ENCODE data around the gene TNFSF12.

Gene TNFSF12

GRCh38 chr17:7582396-7583252 is 33.8 kb downstream of the TNFSF12 start:
- no peaks in the 10 kb centered on the region for H3K27me3 ChIP-seq (ENCODE audit: insufficient read depth, low read length)
- H3K27ac ChIP-seq (ENCODE audit: low read length): peak overlapping the region; percentile 98
- H3K36me3 ChIP-seq (ENCODE audit: insufficient read depth, low read depth, low read length): peaks cover 42% of the 10 kb centered on the region
- peaks cover 14% of the 10 kb centered on the region; the same call in 1 of the 2 replicates for H3K4me1 ChIP-seq (ENCODE audit: insufficient read depth, low read length)
- H3K9me3 ChIP-seq (ENCODE audit: insufficient read depth, low read depth, low read length): no peaks in the 10 kb centered on the region
- H3K4me3 ChIP-seq (ENCODE audit: low read length): peak overlapping the region; percentile 93; the same call in 1 of the 2 replicates
- peak overlapping the region; percentile 97 for H3K9ac ChIP-seq (ENCODE audit: low read depth, low read length)

DNA sequence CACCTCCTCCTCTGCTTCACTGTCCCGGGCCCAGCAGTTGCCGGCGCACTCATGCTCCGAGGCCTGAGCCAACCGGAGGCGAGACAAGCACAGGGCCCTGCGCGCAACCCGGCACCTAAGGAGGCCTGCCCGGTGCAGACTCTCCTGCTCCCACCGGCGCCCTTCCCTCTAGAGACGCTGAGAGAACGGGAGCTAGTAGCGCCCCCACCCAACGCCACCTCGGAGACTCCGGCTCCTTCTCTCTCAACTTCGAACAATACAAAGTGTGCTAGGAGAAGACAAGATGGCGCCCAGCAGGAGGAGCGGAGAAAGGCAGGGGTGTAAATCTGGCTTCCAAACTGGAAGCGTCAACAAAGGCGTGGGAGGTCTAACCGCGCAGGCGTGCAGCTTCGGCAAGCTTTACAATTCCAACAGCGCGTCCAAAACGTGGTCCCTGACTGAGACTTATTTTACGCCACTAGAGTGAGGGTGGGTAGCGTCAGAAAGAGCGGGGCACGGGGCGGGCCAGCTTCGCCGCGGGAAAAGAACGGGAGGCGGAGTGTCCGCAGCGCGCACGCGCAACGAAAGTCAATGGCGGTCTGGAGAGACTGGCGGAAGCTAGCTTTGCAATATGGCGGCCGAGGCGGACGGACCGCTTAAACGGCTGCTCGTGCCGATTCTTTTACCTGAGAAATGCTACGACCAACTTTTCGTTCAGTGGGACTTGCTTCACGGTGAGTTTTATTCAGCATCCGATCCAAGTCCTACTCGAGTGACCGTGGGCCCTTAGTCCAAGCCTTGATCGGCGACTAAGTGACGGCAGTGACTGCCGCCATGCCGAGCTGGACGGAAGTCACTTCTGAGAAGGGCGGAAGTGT is 34.6 kb downstream of the TNFSF12 start, which contains the start of gene MPDU1:
Gene MPDU1, plus strand, starts transcription at position 600 of the 857 bp plus-strand sequence. Its CDS starts 11 bp downstream, at position 611.
- peak within 1 kb of the TSS; percentile 93 for H3K4me3 ChIP-seq (ENCODE audit: low read length)
- peaks cover 14% of the 10 kb centered on the region; the same call in 1 of the 2 replicates for H3K4me1 ChIP-seq (ENCODE audit: insufficient read depth, low read length)
- H3K9me3 ChIP-seq (ENCODE audit: insufficient read depth, low read depth, low read length): no peaks in the 10 kb centered on the region
- peaks cover 42% of the 10 kb centered on the region for H3K36me3 ChIP-seq (ENCODE audit: insufficient read depth, low read depth, low read length)
- H3K27me3 ChIP-seq (ENCODE audit: insufficient read depth, low read length): no peaks in the 10 kb centered on the region
- H3K27ac ChIP-seq (ENCODE audit: low read length): peak within 1 kb of the TSS; percentile 98
- peak within 1 kb of the TSS; percentile 97 for H3K9ac ChIP-seq (ENCODE audit: low read depth, low read length)

GRCh38 chr17:7586673-7587419 is 38.0 kb downstream of the TNFSF12 start:
- H3K4me3 ChIP-seq (ENCODE audit: low read length): no peak overlapping the region
- H3K4me1 ChIP-seq (ENCODE audit: insufficient read depth, low read length): peaks cover 27% of the 10 kb centered on the region
- peaks cover 42% of the 10 kb centered on the region for H3K36me3 ChIP-seq (ENCODE audit: insufficient read depth, low read depth, low read length)
- no peaks in the 10 kb centered on the region for H3K27me3 ChIP-seq (ENCODE audit: insufficient read depth, low read length)
- no peak overlapping the region for H3K27ac ChIP-seq (ENCODE audit: low read length)
- H3K9me3 ChIP-seq (ENCODE audit: insufficient read depth, low read depth, low read length): no peaks in the 10 kb centered on the region
- no peak overlapping the region for H3K9ac ChIP-seq (ENCODE audit: low read depth, low read length)

GRCh38 chr17:7587420-7588151 is 38.7 kb downstream of the TNFSF12 start:
- Histone ChIP-seq H3K9ac (ENCODE audit: low read depth, low read length) (no peak overlapping the region), H3K4me1 (ENCODE audit: insufficient read depth, low read length) (peaks cover 23% of the 10 kb centered on the region), H3K9me3 (ENCODE audit: insufficient read depth, low read depth, low read length) (no peaks in the 10 kb centered on the region), H3K27ac (ENCODE audit: low read length) (no peak overlapping the region), H3K4me3 (ENCODE audit: low read length) (no peak overlapping the region), H3K27me3 (ENCODE audit: insufficient read depth, low read length) (no peaks in the 10 kb centered on the region), H3K36me3 (ENCODE audit: insufficient read depth, low read depth, low read length) (peaks cover 47% of the 10 kb centered on the region)

DNA sequence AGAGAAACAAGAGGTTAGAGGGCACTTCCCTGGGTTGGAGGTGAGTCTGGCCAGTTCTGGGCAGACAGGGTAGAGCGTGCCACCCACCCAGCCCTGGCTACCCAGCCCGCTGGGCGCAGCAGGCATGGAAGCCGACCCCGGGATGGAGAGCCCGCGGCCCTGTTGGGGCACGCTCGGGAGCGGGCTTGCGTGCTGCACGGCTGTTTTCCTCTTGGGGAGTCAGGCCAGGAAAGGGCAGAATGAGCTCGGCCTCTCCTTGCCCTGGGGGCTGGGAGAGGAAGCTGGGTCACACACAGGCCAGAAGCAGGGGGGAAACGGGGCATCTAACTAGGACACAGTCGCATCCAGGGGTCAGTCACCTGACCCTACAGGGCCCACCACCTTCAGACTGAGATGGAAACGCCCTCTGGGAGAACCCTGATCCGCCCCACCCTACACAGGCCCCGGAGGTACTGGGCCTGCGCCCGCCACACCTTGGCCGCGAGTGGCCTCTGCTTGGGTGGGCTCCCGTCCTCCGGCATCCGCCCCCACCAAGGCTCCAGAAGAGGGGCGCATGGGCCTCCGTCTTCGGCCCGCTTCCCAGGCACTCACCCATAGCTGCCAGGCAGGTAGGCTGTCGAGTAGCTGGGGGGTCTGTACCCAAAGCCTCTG is 39.8 kb downstream of the TNFSF12 start:
- peak overlapping the region; percentile 41 for H3K9ac ChIP-seq (ENCODE audit: low read depth, low read length)
- H3K9me3 ChIP-seq (ENCODE audit: insufficient read depth, low read depth, low read length): no peaks in the 10 kb centered on the region
- peaks cover 58% of the 10 kb centered on the region for H3K36me3 ChIP-seq (ENCODE audit: insufficient read depth, low read depth, low read length)
- H3K4me3 ChIP-seq (ENCODE audit: low read length): peak overlapping the region; percentile 57
- peaks cover 18% of the 10 kb centered on the region for H3K4me1 ChIP-seq (ENCODE audit: insufficient read depth, low read length)
- H3K27ac ChIP-seq (ENCODE audit: low read length): peak overlapping the region; percentile 29
- no peaks in the 10 kb centered on the region for H3K27me3 ChIP-seq (ENCODE audit: insufficient read depth, low read length)

DNA sequence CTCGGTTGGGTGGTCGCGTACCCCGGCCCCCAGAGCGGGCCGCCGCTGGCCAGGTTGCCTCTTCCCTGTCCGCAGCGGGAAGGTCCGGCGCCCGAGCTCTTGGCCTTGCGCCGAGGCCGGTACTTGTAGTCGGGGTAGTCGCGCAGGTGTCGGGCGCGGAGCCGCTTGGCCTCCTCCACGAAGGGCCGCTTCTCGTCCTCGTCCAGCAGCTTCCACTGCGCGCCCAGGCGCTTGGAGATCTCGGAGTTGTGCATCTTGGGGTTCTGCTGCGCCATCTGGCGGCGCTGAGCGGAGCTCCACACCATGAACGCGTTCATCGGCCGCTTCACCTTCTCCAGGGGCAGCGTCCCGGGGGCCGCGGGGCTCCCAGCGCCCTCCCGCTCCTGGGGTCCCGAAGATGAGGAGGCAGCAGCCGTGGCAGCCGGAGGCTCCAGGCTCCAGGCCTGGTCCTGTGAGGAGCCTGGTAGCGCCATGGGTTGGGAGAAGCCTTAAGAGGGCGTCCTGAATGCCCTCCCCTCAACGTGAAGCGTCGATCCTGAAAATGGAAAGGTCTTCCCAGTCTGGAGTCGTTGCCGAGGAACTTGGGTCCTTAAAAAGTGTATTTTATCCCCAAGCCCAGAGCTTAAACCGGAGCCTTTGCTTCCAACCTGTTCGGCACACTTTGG is 40.5 kb downstream of the TNFSF12 start:
- Histone ChIP-seq H3K27ac (ENCODE audit: low read length) (peak overlapping the region; percentile 29), H3K4me3 (ENCODE audit: low read length) (peak overlapping the region; percentile 57), H3K4me1 (ENCODE audit: insufficient read depth, low read length) (peaks cover 15% of the 10 kb centered on the region), H3K9ac (ENCODE audit: low read depth, low read length) (peak overlapping the region; percentile 41), H3K36me3 (ENCODE audit: insufficient read depth, low read depth, low read length) (peaks cover 65% of the 10 kb centered on the region), H3K9me3 (ENCODE audit: insufficient read depth, low read depth, low read length) (no peaks in the 10 kb centered on the region), H3K27me3 (ENCODE audit: insufficient read depth, low read length) (no peaks in the 10 kb centered on the region)

DNA sequence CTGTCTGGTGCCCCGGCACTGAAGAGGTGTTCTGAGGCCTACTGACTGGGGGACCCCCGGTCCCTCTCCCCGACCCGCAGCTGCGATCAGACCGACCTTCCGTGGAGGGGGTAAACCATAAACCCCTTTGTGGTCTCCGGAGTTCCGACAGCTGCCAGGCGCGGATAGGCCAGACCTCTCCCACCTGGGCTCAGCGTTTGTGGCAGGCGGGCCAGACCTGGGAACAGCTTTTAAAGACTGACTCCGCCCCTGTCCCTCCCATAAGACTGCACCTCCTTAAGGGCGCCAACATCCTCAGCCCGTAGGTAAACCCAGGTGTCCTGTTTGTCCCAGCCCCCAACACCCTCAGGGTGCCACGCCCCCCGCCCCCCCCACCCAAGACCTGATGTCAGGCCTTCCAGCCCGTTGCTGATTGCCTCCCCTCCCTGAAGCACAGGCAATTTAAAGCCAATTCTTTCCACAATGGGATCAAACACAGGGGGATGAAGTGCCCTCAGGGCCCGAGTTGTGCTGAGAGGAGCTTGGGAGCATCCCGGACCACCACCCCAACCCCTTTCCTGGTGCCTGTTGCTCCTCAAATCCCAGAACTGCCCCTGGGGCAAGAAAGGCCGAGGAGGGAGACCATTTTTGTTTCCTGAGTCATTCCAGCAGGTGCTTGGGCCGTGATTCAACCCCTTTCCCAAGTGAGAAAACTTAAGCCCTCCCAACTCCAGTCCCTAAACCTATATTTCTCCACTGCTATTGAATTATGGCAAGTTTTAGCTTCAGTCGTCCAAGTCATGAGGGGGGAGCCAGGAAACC is 41.2 kb downstream of the TNFSF12 start, which contains the start of gene SOX15:
Gene SOX15, minus strand, starts transcription at position 204 of the 801 bp plus-strand sequence. CDS start 418 bp downstream, outside the sequence.
- Histone ChIP-seq H3K9me3 (ENCODE audit: insufficient read depth, low read depth, low read length) (no peaks in the 10 kb centered on the region), H3K27ac (ENCODE audit: low read length) (peak within 1 kb of the TSS; percentile 72), H3K9ac (ENCODE audit: low read depth, low read length) (peak within 1 kb of the TSS; percentile 66), H3K4me1 (ENCODE audit: insufficient read depth, low read length) (peaks cover 14% of the 10 kb centered on the region), H3K4me3 (ENCODE audit: low read length) (peak within 1 kb of the TSS; percentile 57), H3K36me3 (ENCODE audit: insufficient read depth, low read depth, low read length) (peaks cover 72% of the 10 kb centered on the region), H3K27me3 (ENCODE audit: insufficient read depth, low read length) (no peaks in the 10 kb centered on the region)

DNA sequence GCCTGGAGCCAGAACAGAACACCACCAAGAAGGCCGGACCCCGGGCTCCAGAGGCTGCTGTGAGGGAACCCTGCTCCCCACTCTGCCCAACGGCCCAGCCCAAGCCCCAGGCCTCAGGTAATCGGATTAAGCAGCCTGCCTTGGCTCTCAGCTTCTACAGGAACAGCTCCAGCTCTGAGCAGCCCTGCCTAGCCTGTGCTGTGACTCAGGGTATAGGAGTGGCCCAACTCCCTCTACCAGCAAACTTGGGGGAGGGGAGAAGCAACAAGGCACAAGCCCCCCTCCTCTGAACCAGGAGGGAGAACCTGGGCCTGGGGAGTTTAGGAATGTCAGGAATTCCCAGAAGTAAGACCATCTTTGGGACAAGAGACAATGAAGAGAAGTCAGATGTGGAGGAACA is 41.9 kb downstream of the TNFSF12 start:
- Histone ChIP-seq H3K36me3 (ENCODE audit: insufficient read depth, low read depth, low read length) (peaks cover 75% of the 10 kb centered on the region), H3K4me3 (ENCODE audit: low read length) (0 out of 2 replicates have a peak overlapping the region, but pooled peaks have one; percentile 15), H3K9ac (ENCODE audit: low read depth, low read length) (peak overlapping the region; percentile 66), H3K4me1 (ENCODE audit: insufficient read depth, low read length) (peaks cover 14% of the 10 kb centered on the region), H3K9me3 (ENCODE audit: insufficient read depth, low read depth, low read length) (no peaks in the 10 kb centered on the region), H3K27ac (ENCODE audit: low read length) (peak overlapping the region; percentile 72), H3K27me3 (ENCODE audit: insufficient read depth, low read length) (no peaks in the 10 kb centered on the region)

DNA sequence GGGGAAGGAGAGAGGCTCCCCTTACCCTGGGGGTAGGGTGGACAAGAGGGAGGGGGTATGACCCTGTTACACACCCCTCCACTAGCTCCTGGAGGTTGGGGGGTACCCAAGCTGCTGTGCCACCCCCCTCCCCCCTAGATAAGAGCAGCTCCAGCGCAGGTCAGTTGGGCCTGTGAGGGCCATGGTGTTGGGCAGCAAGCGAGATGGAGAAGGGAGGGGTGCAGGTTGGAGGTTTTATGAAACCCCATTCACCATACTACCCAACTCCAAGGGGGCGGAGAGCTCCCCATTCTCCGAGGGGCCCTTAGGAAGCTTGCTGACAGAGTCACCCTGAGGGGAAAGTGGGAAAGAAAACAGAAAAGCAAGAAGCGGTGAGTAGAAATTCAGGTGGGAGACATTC is 42.7 kb downstream of the TNFSF12 start:
- H3K27me3 ChIP-seq (ENCODE audit: insufficient read depth, low read length): no peaks in the 10 kb centered on the region
- H3K36me3 ChIP-seq (ENCODE audit: insufficient read depth, low read depth, low read length): peaks cover 77% of the 10 kb centered on the region
- H3K4me3 ChIP-seq (ENCODE audit: low read length): no peak overlapping the region
- H3K27ac ChIP-seq (ENCODE audit: low read length): peak overlapping the region; percentile 76
- H3K9ac ChIP-seq (ENCODE audit: low read depth, low read length): peak overlapping the region; percentile 66; the same call in 1 of the 2 replicates
- H3K9me3 ChIP-seq (ENCODE audit: insufficient read depth, low read depth, low read length): no peaks in the 10 kb centered on the region
- H3K4me1 ChIP-seq (ENCODE audit: insufficient read depth, low read length): peaks cover 14% of the 10 kb centered on the region
